ENCODE data around the gene DLG2.

DLG2 gene

DNA sequence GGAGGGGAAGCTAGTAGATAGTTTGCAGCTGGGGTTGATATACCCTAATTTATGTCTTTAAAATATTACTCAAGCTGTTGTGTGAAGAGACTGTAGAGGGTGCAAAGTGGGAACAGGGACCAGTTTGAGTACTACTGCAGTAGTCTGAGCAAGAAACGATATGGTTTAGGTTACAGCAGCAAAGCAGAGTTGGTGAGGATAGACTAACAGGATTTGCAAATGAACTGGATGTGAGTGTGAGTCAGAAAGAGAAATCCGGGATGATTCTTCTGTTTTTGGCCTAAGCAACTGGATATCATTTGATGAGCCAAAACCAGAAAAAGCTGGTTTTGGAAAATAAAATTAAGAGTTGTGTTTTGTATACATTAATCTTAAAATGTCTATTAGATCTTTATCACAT lies 1591.5 kb downstream of the DLG2 start:
- no peak for DNase-seq

DNA sequence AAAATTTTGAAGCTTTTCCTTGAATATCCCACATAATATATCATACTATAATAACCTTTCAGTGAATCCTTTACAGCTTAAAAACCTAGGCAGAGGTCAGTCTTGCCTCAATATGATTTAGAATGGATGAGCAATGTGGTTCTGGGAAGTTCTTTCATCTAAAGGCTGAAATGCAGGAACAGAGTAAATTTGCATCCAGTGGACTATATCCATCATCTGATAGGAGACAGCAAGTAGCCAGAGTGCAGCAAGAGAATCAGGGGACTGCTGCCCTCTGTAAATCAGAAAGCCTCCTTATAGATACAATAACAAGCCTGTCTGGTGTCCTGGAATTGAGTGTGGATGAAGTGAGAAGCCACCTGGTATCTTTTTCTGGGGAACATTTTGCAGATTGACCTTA lies 1592.7 kb downstream of the DLG2 start:
- DNase-seq = no peak

DNA sequence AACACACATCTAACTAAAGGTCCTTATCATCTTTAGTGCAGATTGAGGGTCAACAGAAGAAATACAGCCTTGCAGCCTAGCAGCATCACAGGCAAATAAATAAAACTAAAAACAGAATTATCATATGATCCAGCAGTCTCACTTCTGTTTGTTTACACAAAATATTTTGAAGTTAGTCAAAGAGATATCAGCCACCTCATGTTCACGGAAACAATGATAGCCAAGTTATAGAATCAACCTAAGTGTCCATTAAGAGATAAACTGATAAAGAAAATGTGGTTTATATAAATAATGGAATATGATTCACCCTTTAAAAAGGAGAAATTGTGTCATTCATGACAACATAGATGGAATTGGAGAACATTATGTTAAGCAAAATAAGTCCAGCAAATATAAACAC lies 1602.9 kb downstream of the DLG2 start:
- no peak for DNase-seq

DNA sequence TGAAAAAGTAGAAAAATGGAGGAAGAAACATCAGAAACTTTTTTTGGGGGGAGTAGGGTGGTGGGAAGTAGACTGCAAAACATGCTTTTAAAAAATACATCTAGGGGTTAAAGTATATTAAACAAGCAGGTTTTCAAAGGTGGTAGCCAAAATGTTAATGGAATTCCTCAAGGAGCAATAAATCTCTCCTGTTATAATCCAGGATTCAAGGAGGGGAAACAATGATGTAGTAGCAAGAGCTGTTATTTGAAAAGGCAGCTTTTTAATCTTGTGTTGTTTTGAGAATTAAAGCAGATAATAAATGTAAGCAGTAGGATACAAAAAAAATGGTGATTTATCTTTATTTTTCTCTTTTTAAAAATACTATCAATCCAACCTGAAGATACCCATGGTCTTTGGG lies 1604.4 kb downstream of the DLG2 start:
- no peak for DNase-seq

DNA sequence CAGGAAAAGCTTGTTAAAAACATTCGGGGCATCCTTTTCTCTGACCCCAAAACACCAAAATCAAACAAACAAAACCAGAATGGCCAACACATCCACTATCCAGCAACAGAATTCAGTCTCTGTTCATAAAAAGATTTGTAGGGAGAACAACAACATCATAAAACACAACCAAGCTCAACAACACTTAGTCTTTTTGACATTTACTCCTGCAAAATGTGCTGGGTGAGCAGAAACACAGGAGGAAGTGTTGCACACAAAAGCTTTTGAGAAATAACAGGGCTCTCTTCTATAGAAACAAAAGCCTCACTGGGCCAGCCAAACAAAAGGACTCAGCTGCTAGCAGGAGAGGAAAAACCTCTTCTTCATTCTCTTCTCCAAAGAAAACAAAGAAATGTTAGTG lies 1604.9 kb downstream of the DLG2 start:
- peak; percentile 69 for DNase-seq

GRCh38 chr11:84021291-84021690 lies 1605.9 kb downstream of the DLG2 start:
- no peak for DNase-seq

GRCh38 chr11:84019571-84020194 lies 1607.5 kb downstream of the DLG2 start:
- DNase-seq = no peak

DNA sequence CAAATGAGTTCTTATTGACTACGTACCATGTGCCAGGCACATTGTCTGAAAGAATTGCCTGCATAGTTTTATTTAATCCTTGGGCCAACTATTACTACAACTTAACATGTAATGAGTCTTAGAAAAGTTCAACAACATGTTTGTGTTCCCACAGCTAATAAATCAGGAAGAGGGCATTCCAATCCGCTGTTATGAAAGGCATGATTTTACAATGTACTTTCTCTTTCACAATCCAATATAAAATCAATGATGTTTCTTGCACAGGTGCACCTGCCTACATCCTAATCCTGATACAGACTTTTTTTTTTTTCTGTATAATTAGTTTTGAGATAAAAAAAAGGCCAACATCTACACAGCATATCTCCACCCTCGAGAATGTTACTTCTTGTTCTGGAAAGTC lies 1612.6 kb downstream of the DLG2 start:
- DNase-seq = no peak

GRCh38 chr11:84012171-84012826 lies 1614.8 kb downstream of the DLG2 start:
- peak; percentile 11 for DNase-seq

- no peak for DNase-seq
Observed at GRCh38 chr11:84003181-84003580, 1624.0 kb downstream of the DLG2 start.

GRCh38 chr11:83998921-83999320 lies 1628.2 kb downstream of the DLG2 start:
- DNase-seq = no peak

DNA sequence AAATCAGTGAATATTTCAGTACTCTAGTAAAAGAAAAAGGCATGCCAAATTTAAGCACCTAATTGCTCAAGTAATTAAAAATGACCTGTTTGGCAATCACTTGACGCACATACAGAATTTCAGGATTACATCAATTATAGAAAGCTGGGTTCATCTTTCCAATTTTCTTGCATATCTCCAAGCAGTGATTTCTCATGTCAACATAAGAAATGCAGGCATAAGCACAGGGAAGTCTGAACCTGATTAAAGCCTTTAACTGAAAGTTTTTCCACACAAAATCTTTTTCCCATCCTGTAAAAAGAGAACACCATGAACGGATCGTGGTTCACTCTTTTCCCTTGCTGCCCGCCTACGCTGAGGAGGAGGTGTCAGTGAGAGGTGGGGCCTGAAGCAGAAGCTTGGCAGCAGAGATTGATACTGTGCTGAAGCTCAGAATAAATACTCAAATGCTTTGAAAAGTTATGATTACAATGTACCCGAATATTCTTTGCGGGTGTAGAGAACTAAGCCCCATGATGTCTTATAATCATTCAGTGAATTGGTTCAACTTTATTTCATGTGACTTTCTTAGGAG lies 1636.9 kb downstream of the DLG2 start:
- no peak for DNase-seq

- peak; percentile 14 for DNase-seq
Observed at GRCh38 chr11:83982825-83983224, 1644.3 kb downstream of the DLG2 start.

DNA sequence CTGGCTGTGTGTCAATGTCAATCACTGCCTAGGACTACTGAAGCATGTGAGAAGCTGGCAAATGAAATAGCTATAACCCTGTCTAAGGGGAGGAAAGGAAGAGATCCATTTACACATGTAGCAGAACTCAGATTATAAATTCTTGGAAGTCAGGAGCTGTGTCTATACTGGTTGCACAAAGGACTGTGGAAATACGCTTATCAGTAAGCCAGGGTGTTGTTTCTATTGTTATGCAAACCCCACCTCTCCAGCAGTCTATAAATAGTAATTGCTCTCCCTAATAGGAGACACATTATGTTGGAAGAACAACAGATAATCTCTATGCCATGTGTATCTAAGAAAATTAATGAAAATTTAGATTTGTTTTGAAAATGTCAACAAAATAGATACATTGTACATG lies 1647.6 kb downstream of the DLG2 start:
- DNase-seq = no peak

- DNase-seq = no peak
Observed at GRCh38 chr11:83978942-83979341, 1648.2 kb downstream of the DLG2 start.

DNA sequence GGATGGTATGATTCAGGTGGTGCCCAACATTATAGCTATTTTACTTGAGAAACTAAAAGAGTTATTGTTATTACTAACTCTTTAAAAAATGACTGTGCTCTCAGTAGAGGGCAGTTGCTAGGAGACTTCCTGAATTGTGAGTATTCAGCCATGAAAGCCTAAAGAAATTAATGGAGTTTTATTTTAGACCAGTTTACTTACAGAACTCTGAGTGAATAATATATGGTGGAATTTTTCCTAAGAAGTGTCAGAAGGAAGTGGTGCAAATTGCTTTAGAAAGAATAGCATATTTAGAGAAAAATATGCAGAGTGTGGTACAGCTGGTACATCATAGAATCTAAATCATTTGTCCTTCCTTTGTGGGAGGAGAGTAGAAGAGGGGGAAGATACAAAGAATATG lies 1651.1 kb downstream of the DLG2 start:
- no peak for DNase-seq

- DNase-seq = no peak
Observed at GRCh38 chr11:83972536-83972935, 1654.6 kb downstream of the DLG2 start.

- DNase-seq = no peak
Observed at GRCh38 chr11:83971063-83971462, 1656.1 kb downstream of the DLG2 start.

DNA sequence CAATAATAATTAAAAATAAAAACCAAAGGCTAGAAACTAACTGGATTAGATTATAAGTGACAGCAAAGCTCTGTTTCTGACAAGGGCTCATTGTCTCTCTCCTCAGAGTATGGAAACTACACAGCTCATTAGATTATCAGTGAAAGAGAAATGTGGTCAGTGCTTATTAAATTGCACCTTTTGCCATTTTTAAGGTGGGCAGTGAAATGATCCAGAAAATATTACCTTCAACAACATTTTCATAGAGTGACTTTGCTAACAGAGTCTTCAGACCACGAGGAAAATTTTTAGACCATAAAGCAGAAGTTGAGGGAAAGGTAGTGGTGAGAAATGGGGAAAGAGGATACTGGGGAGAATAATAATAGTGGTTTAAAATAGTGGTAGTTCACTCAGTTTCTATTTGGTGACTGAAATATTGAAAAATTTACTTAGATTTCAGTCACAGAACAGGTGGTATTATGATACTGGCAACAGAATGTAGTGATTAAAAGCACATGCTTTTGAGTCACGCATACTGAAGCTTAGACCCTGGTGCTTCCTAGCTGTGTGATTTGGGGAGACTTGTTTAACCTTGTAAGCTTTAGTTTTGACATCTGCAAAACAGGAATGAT lies 1657.0 kb downstream of the DLG2 start:
- DNase-seq = no peak

- DNase-seq = no peak
Observed at GRCh38 chr11:83957038-83957900, 1669.9 kb downstream of the DLG2 start.

DNA sequence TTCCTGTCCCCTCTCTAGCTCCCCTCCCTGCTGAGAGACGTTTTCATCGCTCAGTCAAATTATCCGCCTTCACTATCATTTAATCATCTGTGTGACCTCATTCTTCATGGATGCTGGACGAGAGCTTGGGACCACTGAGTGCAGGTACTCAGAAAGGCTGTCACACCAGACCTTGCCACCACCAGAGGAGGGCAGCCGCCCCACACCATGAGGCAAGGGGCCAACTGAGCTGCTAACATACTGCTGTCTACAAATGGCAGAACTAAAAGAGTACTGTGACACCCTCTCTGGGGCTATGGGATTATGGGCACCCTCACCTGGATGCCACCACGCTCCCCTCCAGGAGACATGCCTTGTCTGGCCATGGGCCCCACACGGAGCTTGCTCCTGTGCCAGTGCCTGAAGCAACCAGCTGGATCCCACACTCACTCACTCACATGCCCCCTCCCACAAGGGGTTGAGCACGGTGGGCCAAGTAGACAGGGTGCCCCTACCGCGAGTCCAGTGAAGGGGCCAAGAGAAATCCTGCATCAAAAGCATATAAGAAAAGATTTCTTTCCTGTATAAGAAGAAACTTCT lies 1670.9 kb downstream of the DLG2 start:
- no peak for DNase-seq

- DNase-seq = no peak
Observed at GRCh38 chr11:83954780-83955179, 1672.4 kb downstream of the DLG2 start.

GRCh38 chr11:83951521-83951920 lies 1675.6 kb downstream of the DLG2 start:
- DNase-seq = no peak

Data from midbrain (tissue), 1 donor.